SK-N-SH (cell line): Measurements from ENCODE around the gene DBP. TPM values are rescaled to one million over a fixed set of nuclear protein-coding genes. Genes with fewer than 3 reads are reported as not detected.

Experiments used
- CTCF ChIA-PET: fragments of 300-600, 350-600 bp; formaldehyde crosslinking; extraction: SDS; loops from one replicate; lab custom pipeline; 2021; lab: Yijun Ruan, JAX
- POLR2A ChIA-PET: fragments of 350-600 bp; sonication (Branson Sonifier 250); formaldehyde crosslinking; extraction: SDS; loops from one replicate; lab custom pipeline; 2020; ENCODE audit warnings: antibody characterized with exemption, inconsistent platforms; lab: Yijun Ruan, JAX
- DNase-seq: peaks from one replicate; pipeline ENCODE4 v3.0.0; 2012
- H2AFZ ChIP-seq: fragments of 200-600 bp; sonication (generic); 2 replicates; pipeline ENCODE4 v1.8.1; 2016; ENCODE audit warnings: antibody characterized with exemption, mild to moderate bottlenecking, low read depth
- H3F3A ChIP-seq: fragments of 200-600 bp; sonication (generic); replicated peaks from 2 replicates; pipeline ENCODE3; 2016; ENCODE audit warnings: antibody characterized with exemption, mild to moderate bottlenecking; ENCODE audit not compliant: insufficient read depth
- H3K27ac ChIP-seq, 2 experiments: fragments of 200-500 bp in 1 of 2; fragments of 200-600 bp in 1 of 2; sonication (Bioruptor generic) in 1 of 2; sonication (generic), shearing (Covaris generic) in 1 of 2; 2 replicates each; pipeline versions ENCODE4 v1.5.1 to v1.6.1; 2014 to 2016; ENCODE audit warnings: low read depth in 2 of 2, inconsistent platforms in 1 of 2, low read length in 1 of 2, mild to moderate bottlenecking in 1 of 2, mixed read lengths in 1 of 2
- H3K27me3 ChIP-seq: fragments of 200-600 bp; sonication (generic), shearing (Covaris generic); 2 replicates; pipeline ENCODE4 v1.6.1; 2016; ENCODE audit warnings: mixed run types; ENCODE audit not compliant: insufficient read depth
- H3K36me3 ChIP-seq, 2 experiments: fragments of 200-500 bp in 1 of 2; fragments of 200-600 bp in 1 of 2; sonication (Bioruptor generic) in 1 of 2; sonication (generic) in 1 of 2; replicated peaks in 1 of 2; 2 replicates each; pipeline versions ENCODE3 to v1.5.1; 2014 to 2016; ENCODE audit warnings: low read length in 1 of 2, mild to moderate bottlenecking in 1 of 2; ENCODE audit not compliant: insufficient read depth in 2 of 2, control insufficient read depth in 1 of 2
- H3K4me1 ChIP-seq, 2 experiments: fragments of 200-500 bp in 1 of 2; fragments of 200-600 bp in 1 of 2; sonication (Bioruptor generic) in 1 of 2; sonication (generic), shearing (Covaris generic) in 1 of 2; 2 replicates each; pipeline versions ENCODE4 v1.5.1 to v1.6.1; 2014 to 2016; ENCODE audit warnings: low read depth in 1 of 2, low read length in 1 of 2, mixed run types in 1 of 2; ENCODE audit not compliant: insufficient read depth in 2 of 2, control insufficient read depth in 1 of 2
- H3K4me2 ChIP-seq: fragments of 200-600 bp; sonication (generic), shearing (Covaris generic); 2 replicates; pipeline ENCODE4 v1.6.1; 2017; ENCODE audit warnings: mixed run types
- H3K4me3 ChIP-seq, 2 experiments: fragments of 200-500 bp in 1 of 2; fragments of 200-600 bp in 1 of 2; sonication (Bioruptor generic) in 1 of 2; sonication (generic), shearing (Covaris generic) in 1 of 2; 2 replicates each; pipeline versions ENCODE4 v1.5.1 to v1.8.1; 2014 to 2016; ENCODE audit warnings: low read depth in 2 of 2, inconsistent platforms in 1 of 2, low read length in 1 of 2, mild to moderate bottlenecking in 1 of 2, mixed read lengths in 1 of 2, moderate library complexity in 1 of 2
- H3K79me2 ChIP-seq: fragments of 200-600 bp; sonication (generic); 2 replicates; pipeline ENCODE4 v1.8.1; 2017; ENCODE audit warnings: mild to moderate bottlenecking; ENCODE audit not compliant: insufficient read depth
- H3K9ac ChIP-seq: fragments of 200-600 bp; sonication (generic); 2 replicates; pipeline ENCODE4 v1.6.1; 2017; ENCODE audit warnings: mixed run types
- H3K9me2 ChIP-seq: fragments of 200-600 bp; sonication (generic); 2 replicates; pipeline ENCODE4 v1.6.1; 2017; ENCODE audit warnings: mixed run types
- H3K9me3 ChIP-seq: fragments of 200-600 bp; sonication (generic); 2 replicates; pipeline ENCODE4 v1.6.1; 2017; ENCODE audit warnings: mixed run types, mild to moderate bottlenecking, moderate library complexity
- H4K20me1 ChIP-seq: fragments of 200-600 bp; sonication (generic); 2 replicates; pipeline ENCODE4 v1.6.1; 2017; ENCODE audit warnings: mild to moderate bottlenecking, mixed run types; ENCODE audit not compliant: insufficient read depth
- EZH2phosphoT487 ChIP-seq: fragments of 200-600 bp; sonication (generic); IDR thresholded peaks from 2 replicates; pipeline ENCODE4 v1.6.1; 2017; ENCODE audit warnings: low read depth, mixed run types, mild to moderate bottlenecking, antibody characterized with exemption, moderate library complexity, borderline replicate concordance
- FOXJ3 ChIP-seq: sonication (generic); formaldehyde crosslinking; IDR thresholded peaks from 2 replicates; pipeline ENCODE4 v1.5.1; 2020; ENCODE audit warnings: mild to moderate bottlenecking, missing genetic modification reagents
- FOXM1 ChIP-seq: IDR thresholded peaks from 2 replicates; pipeline ENCODE4 v1.4.0; 2012; ENCODE audit warnings: low read depth, mild to moderate bottlenecking
- GABPA ChIP-seq: IDR thresholded peaks from 2 replicates; pipeline ENCODE4 v1.4.0; 2012; ENCODE audit warnings: low read depth, mild to moderate bottlenecking
- IRF3 ChIP-seq: fragments of 150-350 bp; IDR thresholded peaks from 2 replicates; pipeline ENCODE4 v1.6.1; 2016; ENCODE audit warnings: mild to moderate bottlenecking, low read depth, low read length
- MAX ChIP-seq: IDR thresholded peaks from 2 replicates; pipeline ENCODE4 v1.4.0; 2012; ENCODE audit warnings: low read depth
- MXI1 ChIP-seq: IDR thresholded peaks from 2 replicates; pipeline ENCODE4 v1.6.1; 2012; ENCODE audit warnings: mild to moderate bottlenecking, low read depth, low read length, improper control_type of control experiment
- RCOR1 ChIP-seq: fragments of 150-350 bp; IDR thresholded peaks from 2 replicates; pipeline ENCODE4 v1.6.1; 2017; ENCODE audit warnings: antibody characterized with exemption, low read length
- REST ChIP-seq: IDR thresholded peaks from 2 replicates; pipeline ENCODE4 v1.6.1; 2012; ENCODE audit warnings: mild to moderate bottlenecking, low read depth, low read length, moderate library complexity
- RFX5 ChIP-seq: IDR thresholded peaks from 2 replicates; pipeline ENCODE4 v1.6.1; 2012; ENCODE audit warnings: mild to moderate bottlenecking, improper control_type of control experiment, low read length
- RXRA ChIP-seq: IDR thresholded peaks from 2 replicates; pipeline ENCODE4 v1.4.0; 2012; ENCODE audit warnings: low read depth, mild to moderate bottlenecking, borderline replicate concordance
- SIN3A ChIP-seq: IDR thresholded peaks from 2 replicates; pipeline ENCODE4 v1.6.1; 2012; ENCODE audit warnings: low read depth, mild to moderate bottlenecking, low read length, moderate library complexity, borderline replicate concordance
- TAF1 ChIP-seq: IDR thresholded peaks from 2 replicates; pipeline ENCODE4 v1.6.1; 2012; ENCODE audit warnings: low read depth, mild to moderate bottlenecking, low read length, moderate library complexity, borderline replicate concordance
- TCF12 ChIP-seq: IDR thresholded peaks from 2 replicates; pipeline ENCODE4 v1.4.0; 2012
- USF1 ChIP-seq: IDR thresholded peaks from 2 replicates; pipeline ENCODE4 v1.4.0; 2012; ENCODE audit warnings: low read depth, borderline replicate concordance
- YY1 ChIP-seq: IDR thresholded peaks from 2 replicates; pipeline ENCODE4 v1.4.0; 2012; ENCODE audit warnings: low read depth, mild to moderate bottlenecking
- ZBTB33 ChIP-seq: IDR thresholded peaks from 2 replicates; pipeline ENCODE4 v1.4.0; 2012; ENCODE audit warnings: low read depth, borderline replicate concordance
- WGBS: methylation state at CpG from one replicate; pipeline ENCODE4 v1.1.6; 2017; ENCODE audit warnings: low lambda C conversion rate; 5-methylcytosine and 5-hydroxymethylcytosine counted together
- polyA plus RNA-seq, 3 experiments: library from polyadenylated mRNA; depleted of rRNA; stranded (reverse); fragments of >200 nt; gene quantifications; 2 replicates each; pipeline ENCODE4 v1.2.3, GENCODE V29; 2012

DBP gene
- polyA plus RNA-seq, 1 of the 3 experiments (the other 2 are of a cell fraction): 12.6 TPM

GRCh38 chr19:48642862-48643261 lies 5.7 kb upstream of the DBP start:
- no peak overlapping the region for H3K9ac ChIP-seq
- no peaks in the 10 kb centered on the region for H3K9me3 ChIP-seq
- 91% methylated on average over 5 of the region's 5 CpGs for WGBS
- peaks cover 11% of the 10 kb centered on the region for H3F3A ChIP-seq
- peaks cover 10 to 13% of the 10 kb centered on the region in 2 experiments; a peak in 2 of 4 replicates for H3K4me1 ChIP-seq
- H3K36me3 ChIP-seq: no peaks in the 10 kb centered on the region
- no peak for TF ChIP-seq SIN3A
- TF ChIP-seq MAX: no peak
- TF ChIP-seq ZBTB33: no peak
- no peak for TF ChIP-seq USF1
- no peak overlapping the region for H2AFZ ChIP-seq
- DNase-seq: no peak
- POLR2A ChIA-PET: interaction anchor here (0.7 kb wide), 2 partner anchors 9 to 29 kb away, joined by 3 read pairs; no protein-coding TSS in a partner anchor
- no peaks in the 10 kb centered on the region for H4K20me1 ChIP-seq
- CTCF ChIA-PET: interaction anchor here (1.2 to 1.9 kb wide), 2 partner anchors 73 to 145 kb away, joined by 4 to 5 read pairs; no protein-coding TSS in a partner anchor
- H3K9me2 ChIP-seq: no peaks in the 10 kb centered on the region
- H3K4me3 ChIP-seq: no peak overlapping the region
- no peaks in the 10 kb centered on the region for H3K79me2 ChIP-seq
- no peak overlapping the region for H3K4me2 ChIP-seq
- no peak overlapping the region for H3K27ac ChIP-seq
- no peaks in the 10 kb centered on the region for H3K27me3 ChIP-seq

GRCh38 chr19:48641850-48642249 lies 4.7 kb upstream of the DBP start:
- no peaks in the 10 kb centered on the region for H3K79me2 ChIP-seq
- H3F3A ChIP-seq: peaks cover 13% of the 10 kb centered on the region
- H3K9me2 ChIP-seq: no peaks in the 10 kb centered on the region
- H3K36me3 ChIP-seq: no peaks in the 10 kb centered on the region
- H3K4me1 ChIP-seq: peaks cover 10 to 13% of the 10 kb centered on the region in 2 experiments; a peak in 2 of 4 replicates
- DNase-seq: no peak
- no peaks in the 10 kb centered on the region for H3K27me3 ChIP-seq
- 89% methylated on average over 2 of the region's 2 CpGs for WGBS
- H2AFZ ChIP-seq: no peak overlapping the region
- no peak overlapping the region for H3K4me3 ChIP-seq
- H3K4me2 ChIP-seq: no peak overlapping the region
- no peak overlapping the region for H3K9ac ChIP-seq
- ChIA-PET POLR2A (no interaction called here), CTCF (interaction anchor here (0.8 to 1.9 kb wide), 3 partner anchors 74 to 201 kb away, joined by 4 to 5 read pairs (median 4); no protein-coding TSS in a partner anchor)
- no peaks in the 10 kb centered on the region for H3K9me3 ChIP-seq
- H3K27ac ChIP-seq: no peak overlapping the region
- H4K20me1 ChIP-seq: no peaks in the 10 kb centered on the region
- TF ChIP-seq USF1 (no peak), FOXJ3 (no peak), FOXM1 (no peak), TAF1 (no peak), RCOR1 (no peak), RXRA (no peak), EZH2phosphoT487 (no peak), SIN3A (no peak), RFX5 (no peak), YY1 (no peak), MXI1 (no peak), REST (no peak), GABPA (no peak), IRF3 (no peak), TCF12 (no peak), MAX (no peak)
